ENCODE measurements around the gene PIEZO2. TPM values are rescaled to one million over a fixed set of nuclear protein-coding genes. Genes with fewer than 3 reads are reported as not detected.

Gene PIEZO2
- polyA plus RNA-seq, 1 donor (not counting 4 experiments of a cell fraction or from before 2014, with no cell fraction given) = not detected

GRCh38 chr18:10928772-10929373 is 220.5 kb downstream of the PIEZO2 start:
- H3K9ac ChIP-seq (ENCODE audit: control insufficient read depth, extremely low read depth, insufficient read depth, low read length) = no peak overlapping the region
- dilution Hi-C loops (cut with MboI; ENCODE audit: extremely low pct_ligation_motif_present, low sequenced_read_pairs) = no loop called here
- no peak overlapping the region for H3K4me2 ChIP-seq (ENCODE audit: control insufficient read depth, extremely low read depth, insufficient read depth, low read depth, low read length)
- H3K9me3 ChIP-seq (ENCODE audit: control insufficient read depth, low read depth, low read length) = no peaks in the 10 kb centered on the region
- no peak overlapping the region for H2AFZ ChIP-seq (ENCODE audit: control insufficient read depth, low read length)
- H3K4me1 ChIP-seq (ENCODE audit: control insufficient read depth, extremely low read depth, insufficient read depth, low read length) = no peaks in the 10 kb centered on the region
- H3K4me3 ChIP-seq (ENCODE audit: control insufficient read depth in 2 of 3, extremely low read depth in 1 of 3, insufficient read depth in 2 of 3, low read depth in 1 of 3, low read length in 3 of 3) = no peak overlapping the region
- no peaks in the 10 kb centered on the region for H4K20me1 ChIP-seq (ENCODE audit: control insufficient read depth, extremely low read depth, insufficient read depth, low read length)
- FAIRE-seq (no peak), DNase-seq (ENCODE audit: low read depth, low spot score) (no peak)
- no peaks in the 10 kb centered on the region for H3K9me1 ChIP-seq (ENCODE audit: control insufficient read depth, extremely low read depth, insufficient read depth, low read length)
- TF ChIP-seq CTCF (optimal IDR thresholded peaks at IDR 0.05 in 1 of 3, IDR thresholded peaks at IDR 0.05 in 1 of 3, conservative IDR thresholded peaks at IDR 0.05 in 1 of 3; ENCODE audit: extremely low read depth in 1 of 3, insufficient read depth in 2 of 3, low read length in 3 of 3) (no peak), EZH2 (IDR thresholded peaks at IDR 0.05; ENCODE audit: low read length) (no peak)
- H3K27me3 ChIP-seq (ENCODE audit: control insufficient read depth, extremely low read depth, insufficient read depth, low read length) = no peaks in the 10 kb centered on the region
- H3K79me2 ChIP-seq (ENCODE audit: control insufficient read depth, insufficient read depth, low read length) = no peaks in the 10 kb centered on the region
- no peaks in the 10 kb centered on the region for H3K36me3 ChIP-seq (ENCODE audit: control insufficient read depth in 2 of 2, extremely low read depth in 1 of 2, insufficient read depth in 2 of 2, low read length in 2 of 2)
- no peak overlapping the region for H3K27ac ChIP-seq (ENCODE audit: control insufficient read depth, insufficient read depth, low read length)

- Histone ChIP-seq H3K4me1 (ENCODE audit: control insufficient read depth, extremely low read depth, insufficient read depth, low read length) (no peaks in the 10 kb centered on the region), H3K4me2 (ENCODE audit: control insufficient read depth, extremely low read depth, insufficient read depth, low read depth, low read length) (no peak overlapping the region), H4K20me1 (ENCODE audit: control insufficient read depth, extremely low read depth, insufficient read depth, low read length) (no peaks in the 10 kb centered on the region), H3K9me3 (ENCODE audit: control insufficient read depth, low read depth, low read length) (no peaks in the 10 kb centered on the region), H3K9me1 (ENCODE audit: control insufficient read depth, extremely low read depth, insufficient read depth, low read length) (no peaks in the 10 kb centered on the region), H3K4me3 (ENCODE audit: control insufficient read depth in 2 of 3, extremely low read depth in 1 of 3, insufficient read depth in 2 of 3, low read depth in 1 of 3, low read length in 3 of 3) (no peak overlapping the region), H3K27ac (ENCODE audit: control insufficient read depth, insufficient read depth, low read length) (no peak overlapping the region), H3K36me3 (ENCODE audit: control insufficient read depth in 2 of 2, extremely low read depth in 1 of 2, insufficient read depth in 2 of 2, low read length in 2 of 2) (no peaks in the 10 kb centered on the region), H3K79me2 (ENCODE audit: control insufficient read depth, insufficient read depth, low read length) (no peaks in the 10 kb centered on the region), H3K27me3 (ENCODE audit: control insufficient read depth, extremely low read depth, insufficient read depth, low read length) (no peaks in the 10 kb centered on the region), H2AFZ (ENCODE audit: control insufficient read depth, low read length) (no peak overlapping the region), H3K9ac (ENCODE audit: control insufficient read depth, extremely low read depth, insufficient read depth, low read length) (no peak overlapping the region)
- TF ChIP-seq EZH2 (IDR thresholded peaks at IDR 0.05; ENCODE audit: low read length) = no peak
- TF ChIP-seq CTCF (optimal IDR thresholded peaks at IDR 0.05 in 1 of 3, IDR thresholded peaks at IDR 0.05 in 1 of 3, conservative IDR thresholded peaks at IDR 0.05 in 1 of 3; ENCODE audit: extremely low read depth in 1 of 3, insufficient read depth in 2 of 3, low read length in 3 of 3) = no peak
- DNase-seq (ENCODE audit: low read depth, low spot score) (no peak), FAIRE-seq (no peak)
- dilution Hi-C loops (cut with MboI; ENCODE audit: extremely low pct_ligation_motif_present, low sequenced_read_pairs) = no loop called here
Observed at GRCh38 chr18:10928011-10928771, 221.2 kb downstream of the PIEZO2 start.

Measured in keratinocyte (primary cell).